ENCODE results near the gene ASAP2.

The ASAP2 gene

DNA sequence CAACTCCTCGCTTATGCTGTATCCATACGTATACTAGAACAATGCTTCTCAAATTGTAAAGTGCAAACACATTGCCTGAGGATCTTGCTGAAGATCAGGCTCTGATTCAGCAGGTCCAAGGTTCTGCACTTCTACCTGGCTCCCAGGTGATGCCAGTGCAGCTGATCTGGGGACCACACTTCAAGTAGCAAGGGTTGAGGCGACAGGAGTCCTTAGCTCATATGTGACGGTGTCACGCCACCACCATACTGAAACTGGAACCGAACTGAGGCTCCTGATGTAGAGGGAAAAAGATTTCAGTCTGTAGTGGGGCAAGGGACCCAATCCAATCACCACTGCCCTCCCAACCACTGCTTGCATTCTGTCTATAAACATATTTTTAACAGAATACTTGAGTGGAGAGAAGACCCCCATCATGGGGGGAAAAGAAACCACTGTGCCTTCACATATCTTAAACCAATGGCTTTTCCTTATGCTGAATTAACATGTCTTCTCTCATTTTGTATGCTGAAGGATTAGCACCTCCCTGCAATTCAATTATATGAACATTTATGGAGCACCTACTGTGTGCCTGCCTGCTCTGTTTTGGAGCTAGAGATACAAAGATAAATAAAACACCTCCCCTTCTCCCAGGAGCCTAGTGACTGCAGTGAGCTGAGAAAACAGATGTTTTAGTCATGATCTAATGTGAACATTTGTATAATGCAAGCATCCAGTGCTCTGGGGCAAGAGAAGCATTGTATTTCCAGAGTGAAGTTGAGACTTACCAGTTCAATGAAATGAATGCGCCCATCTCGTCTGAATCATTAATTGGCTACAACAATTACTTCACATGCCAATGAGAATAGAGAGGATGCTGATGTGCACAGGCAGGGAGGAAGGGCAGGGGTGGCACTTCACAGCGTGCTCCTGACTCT is 6.6 kb upstream of the ASAP2 start:
- TF ChIP-seq, protein P1, sequence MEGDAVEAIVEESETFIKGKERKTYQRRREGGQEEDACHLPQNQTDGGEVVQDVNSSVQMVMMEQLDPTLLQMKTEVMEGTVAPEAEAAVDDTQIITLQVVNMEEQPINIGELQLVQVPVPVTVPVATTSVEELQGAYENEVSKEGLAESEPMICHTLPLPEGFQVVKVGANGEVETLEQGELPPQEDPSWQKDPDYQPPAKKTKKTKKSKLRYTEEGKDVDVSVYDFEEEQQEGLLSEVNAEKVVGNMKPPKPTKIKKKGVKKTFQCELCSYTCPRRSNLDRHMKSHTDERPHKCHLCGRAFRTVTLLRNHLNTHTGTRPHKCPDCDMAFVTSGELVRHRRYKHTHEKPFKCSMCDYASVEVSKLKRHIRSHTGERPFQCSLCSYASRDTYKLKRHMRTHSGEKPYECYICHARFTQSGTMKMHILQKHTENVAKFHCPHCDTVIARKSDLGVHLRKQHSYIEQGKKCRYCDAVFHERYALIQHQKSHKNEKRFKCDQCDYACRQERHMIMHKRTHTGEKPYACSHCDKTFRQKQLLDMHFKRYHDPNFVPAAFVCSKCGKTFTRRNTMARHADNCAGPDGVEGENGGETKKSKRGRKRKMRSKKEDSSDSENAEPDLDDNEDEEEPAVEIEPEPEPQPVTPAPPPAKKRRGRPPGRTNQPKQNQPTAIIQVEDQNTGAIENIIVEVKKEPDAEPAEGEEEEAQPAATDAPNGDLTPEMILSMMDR (conservative IDR thresholded peaks at IDR 0.05; ENCODE audit: low read length), result no peak
- no peak overlapping the region for H3K4me3 ChIP-seq (ENCODE audit: low read length)
- peak; percentile 81 for DNase-seq (ENCODE audit: low read depth)

DNA sequence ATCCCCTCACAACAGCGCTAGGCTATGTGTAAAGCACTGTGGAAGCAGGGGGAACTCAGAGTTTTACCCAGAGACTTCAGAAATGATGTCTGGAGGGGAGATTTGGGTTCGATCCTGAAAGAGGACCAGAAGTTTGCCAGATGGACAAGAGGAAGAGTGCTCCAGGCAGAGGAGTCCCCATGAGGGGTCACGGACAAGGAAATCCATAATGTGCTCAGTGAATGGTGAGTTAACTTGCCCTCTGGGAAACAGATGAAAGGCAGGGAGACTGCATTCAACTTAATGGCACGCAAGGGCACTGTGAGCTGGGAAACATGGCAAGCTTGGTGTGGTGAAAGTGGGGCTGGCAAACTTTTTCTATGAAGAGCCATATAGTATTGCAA is 6.0 kb upstream of the ASAP2 start:
- no peak overlapping the region for H3K4me3 ChIP-seq (ENCODE audit: low read length)
- DNase-seq (ENCODE audit: low read depth), result no peak
- TF ChIP-seq, protein P1 (conservative IDR thresholded peaks at IDR 0.05; ENCODE audit: low read length), result no peak

- H3K4me3 ChIP-seq (ENCODE audit: low read length), result no peak overlapping the region
- peak; percentile 77 for DNase-seq (ENCODE audit: low read depth)
- TF ChIP-seq, protein P1 (conservative IDR thresholded peaks at IDR 0.05; ENCODE audit: low read length), result no peak
These were observed 5.3 kb upstream of the ASAP2 start for GRCh38 chr2:9201185-9201891.

DNA sequence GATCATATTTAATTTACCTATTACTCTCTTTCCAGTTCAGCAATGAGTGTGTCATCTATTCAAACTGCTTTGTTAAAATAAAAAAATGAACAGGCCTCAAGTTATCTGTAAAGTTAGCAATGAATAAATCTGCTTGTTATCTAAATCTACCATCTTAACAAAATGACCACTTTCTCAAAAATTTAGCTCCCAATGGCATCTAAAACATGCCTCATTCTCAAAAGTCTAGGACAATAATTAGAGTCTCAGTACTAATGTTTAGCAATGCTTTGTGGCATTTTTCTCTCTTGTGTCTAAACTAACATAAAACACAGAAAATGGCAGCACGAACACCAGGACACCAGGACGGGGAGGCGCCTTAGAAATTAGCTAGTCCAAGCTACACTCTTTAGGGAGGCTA is 3.6 kb upstream of the ASAP2 start:
- no peak overlapping the region for H3K4me3 ChIP-seq (ENCODE audit: low read length)
- TF ChIP-seq, protein P1 (conservative IDR thresholded peaks at IDR 0.05; ENCODE audit: low read length), result no peak

DNA sequence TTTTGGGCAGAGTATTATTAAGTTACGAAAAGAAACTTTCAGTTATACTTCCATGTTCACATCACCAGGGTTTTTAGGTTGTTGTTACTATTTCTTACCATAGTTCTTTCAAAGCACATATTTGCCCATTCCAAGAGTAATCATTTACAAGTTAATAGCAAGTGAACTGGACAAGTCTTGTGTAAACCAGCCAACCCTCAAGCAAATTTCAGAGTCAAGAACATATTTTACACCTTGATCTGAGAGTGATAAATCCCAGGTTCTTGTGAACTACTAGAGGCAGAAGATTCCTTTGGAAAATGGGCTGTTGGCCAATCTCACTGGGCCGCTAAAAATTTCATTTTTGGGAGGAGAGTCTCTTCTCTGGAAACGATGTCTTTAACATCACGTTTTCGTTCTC is 2.7 kb upstream of the ASAP2 start:
- H3K4me3 ChIP-seq (ENCODE audit: low read length), result no peak overlapping the region
- TF ChIP-seq, protein P1 (conservative IDR thresholded peaks at IDR 0.05; ENCODE audit: low read length), result no peak
- DNase-seq (ENCODE audit: low read depth), result no peak

More for the DNA sequence above, 3.6 kb upstream of the ASAP2 start:
- DNase-seq (ENCODE audit: low read depth), result no peak

DNA sequence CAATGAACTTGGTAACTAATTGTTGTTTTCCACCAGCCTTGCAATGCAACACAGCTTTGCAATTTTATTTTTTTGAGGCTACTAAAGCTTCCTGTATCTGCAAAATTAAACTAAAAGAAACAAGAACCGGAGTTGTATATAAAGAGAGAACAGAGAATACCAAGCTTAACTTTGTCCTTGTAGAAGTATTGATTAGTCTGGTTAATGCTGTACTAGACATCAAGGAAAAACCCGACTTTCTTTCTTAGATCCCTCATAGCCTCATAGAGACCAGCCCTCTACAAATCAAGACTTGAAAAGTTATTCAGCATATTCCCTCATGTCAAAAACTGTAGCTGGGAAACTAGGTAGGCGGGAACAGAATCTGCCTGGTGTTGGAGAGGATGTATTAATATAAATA is 1.7 kb upstream of the ASAP2 start:
- TF ChIP-seq, protein P1 (conservative IDR thresholded peaks at IDR 0.05; ENCODE audit: low read length), result no peak
- no peak for DNase-seq (ENCODE audit: low read depth)
- no peak overlapping the region for H3K4me3 ChIP-seq (ENCODE audit: low read length)

Measured in AG10803 (cell line).